Fibroblast of skin of right quadriceps (primary cell): ENCODE results near the gene TRAPPC14.

Experiments
- DNase-seq: peaks from one replicate; pipeline ENCODE4 v3.0.0-alpha.2; 2013

The TRAPPC14 gene

DNA sequence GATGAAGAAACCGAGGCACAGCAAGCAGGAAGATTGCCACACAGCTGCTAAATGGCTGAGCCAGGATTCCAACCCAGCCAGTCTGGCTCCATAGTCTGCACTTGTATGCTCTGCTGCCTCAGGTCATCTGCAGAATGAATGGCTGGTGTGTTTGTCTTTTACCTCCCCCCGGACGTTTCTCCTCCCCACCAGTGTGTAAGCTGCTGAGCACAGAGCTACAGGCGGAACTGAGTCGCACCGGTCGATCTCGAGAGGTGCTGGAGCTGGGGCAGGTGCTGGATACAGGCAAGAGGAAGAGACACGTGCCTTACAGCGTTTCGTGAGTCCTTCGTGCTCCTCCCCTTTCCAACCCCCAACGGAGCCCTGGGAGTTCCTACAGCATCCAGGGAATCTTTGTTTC, 36.5 kb downstream of the TRAPPC14 start:
- DNase-seq, result no peak

GRCh38 chr7:100120733-100121036, 37.8 kb downstream of the TRAPPC14 start:
- no peak for DNase-seq

GRCh38 chr7:100119970-100120732, 38.4 kb downstream of the TRAPPC14 start:
- DNase-seq, result peak; percentile 65

GRCh38 chr7:100119072-100119969, 39.2 kb downstream of the TRAPPC14 start, which contains the start of the genes CNPY4 and TAF6:
TSS of gene CNPY4 (plus strand) at chr7:100119634. CDS start at chr7:100119745, 111 bp downstream.
TSS of gene TAF6 (minus strand) at chr7:100119358. CDS start at chr7:100114209, 5,149 bp downstream.
- DNase-seq, result peak; percentile 94

DNA sequence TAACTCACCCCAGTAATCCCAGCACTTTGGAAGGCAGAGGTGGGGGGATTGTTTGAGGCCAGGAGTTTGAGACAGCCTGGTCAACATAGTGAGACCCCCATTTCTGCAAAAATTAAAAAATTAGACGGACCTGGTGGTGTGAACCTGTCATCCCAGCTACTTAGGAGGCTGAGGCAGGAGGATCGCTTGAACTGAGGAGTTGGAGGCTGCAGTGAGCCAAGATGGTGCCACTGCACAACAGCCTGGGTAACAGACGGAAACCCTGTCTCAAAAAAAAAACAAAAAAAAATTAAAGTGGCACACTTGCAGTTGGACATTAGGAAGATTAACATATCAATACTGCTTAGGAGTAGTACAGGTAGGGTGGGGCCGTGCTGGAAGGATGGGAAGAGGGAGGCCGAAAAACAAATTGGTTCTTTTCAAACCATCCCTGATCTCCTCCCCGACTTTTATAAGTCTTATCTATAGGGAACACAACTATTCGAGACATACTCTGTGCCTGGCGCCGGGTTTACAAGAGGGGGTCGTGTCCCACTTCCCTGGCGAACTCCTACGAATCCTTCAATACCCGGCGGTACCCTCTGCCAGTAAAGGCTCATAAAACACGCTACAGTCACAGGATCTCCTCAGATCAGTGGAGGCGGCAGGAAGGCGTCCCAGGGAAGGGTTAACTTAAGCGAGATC, 40.0 kb downstream of the TRAPPC14 start:
- DNase-seq, result no peak

DNA sequence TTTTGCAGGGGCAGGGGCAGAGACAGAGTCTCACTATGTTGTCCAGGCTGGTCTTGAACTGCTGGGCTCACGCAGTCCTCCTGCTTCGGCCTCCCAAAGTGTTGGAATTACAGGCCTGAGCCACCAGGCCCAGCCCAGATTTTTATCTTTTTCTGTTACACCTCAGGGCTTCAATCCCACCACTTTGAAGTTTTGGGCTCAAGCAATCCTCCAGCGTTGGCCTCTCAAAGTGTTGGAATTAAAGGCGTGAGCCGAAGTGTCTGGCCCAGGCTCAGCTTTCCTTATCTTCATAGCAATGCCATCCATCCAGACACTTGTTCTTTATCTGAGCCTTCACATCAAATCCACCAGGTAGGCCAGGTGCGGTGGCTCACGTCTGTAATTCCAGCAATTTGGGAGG, 43.5 kb downstream of the TRAPPC14 start:
- DNase-seq, result no peak

- DNase-seq, result no peak
These were observed 46.6 kb downstream of the TRAPPC14 start for GRCh38 chr7:100111914-100112313.

DNA sequence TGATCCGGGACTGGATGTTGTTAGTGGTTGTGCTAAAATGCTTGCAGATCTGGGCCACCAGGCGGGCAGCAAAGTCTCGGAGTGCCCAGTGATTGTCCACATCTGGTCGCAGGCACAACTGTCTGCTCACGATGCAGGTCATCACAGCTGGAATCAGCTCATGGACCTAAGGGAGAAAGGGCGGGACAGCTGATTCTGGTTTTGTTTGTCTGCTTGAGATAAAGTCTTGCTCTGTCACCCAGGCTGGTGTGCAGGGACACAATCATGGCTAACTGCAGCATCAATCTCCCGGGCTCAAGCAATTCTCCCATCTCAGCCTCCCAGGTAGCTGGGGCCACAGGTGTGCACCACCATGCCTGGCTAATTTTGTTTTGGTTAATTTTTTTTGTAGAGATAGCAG, 47.4 kb downstream of the TRAPPC14 start:
- DNase-seq, result no peak

DNA sequence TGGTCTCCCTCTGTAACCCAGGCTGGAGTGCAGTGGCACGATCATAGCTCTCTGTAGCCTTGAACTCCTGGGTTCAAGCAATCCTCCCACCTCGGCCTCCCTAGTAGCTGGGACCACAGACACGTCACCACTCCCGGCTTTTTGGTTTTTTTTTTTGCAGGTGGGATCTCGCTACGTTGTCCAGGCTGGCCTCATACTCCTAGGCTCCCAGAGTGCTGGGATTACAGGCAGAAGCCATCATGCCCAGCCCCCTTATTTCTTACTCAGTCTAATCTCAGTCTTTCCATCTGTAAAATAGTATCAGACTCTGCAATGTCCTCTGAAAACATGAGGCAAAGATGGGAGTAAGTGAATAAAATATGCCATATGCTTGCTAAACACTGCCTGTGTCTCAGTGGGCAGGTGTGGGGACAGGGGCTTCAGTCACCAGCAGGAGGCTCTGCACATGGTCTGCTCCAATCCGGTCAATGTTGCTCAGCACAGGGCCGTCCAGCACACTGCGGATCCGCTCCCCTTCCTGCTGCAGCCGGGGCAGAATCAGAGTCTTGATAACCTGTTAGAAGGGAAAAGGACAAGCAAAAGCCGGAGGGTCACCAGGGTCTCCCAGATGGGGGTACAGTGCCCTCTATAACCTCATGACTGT, 48.9 kb downstream of the TRAPPC14 start:
- DNase-seq, result no peak

DNA sequence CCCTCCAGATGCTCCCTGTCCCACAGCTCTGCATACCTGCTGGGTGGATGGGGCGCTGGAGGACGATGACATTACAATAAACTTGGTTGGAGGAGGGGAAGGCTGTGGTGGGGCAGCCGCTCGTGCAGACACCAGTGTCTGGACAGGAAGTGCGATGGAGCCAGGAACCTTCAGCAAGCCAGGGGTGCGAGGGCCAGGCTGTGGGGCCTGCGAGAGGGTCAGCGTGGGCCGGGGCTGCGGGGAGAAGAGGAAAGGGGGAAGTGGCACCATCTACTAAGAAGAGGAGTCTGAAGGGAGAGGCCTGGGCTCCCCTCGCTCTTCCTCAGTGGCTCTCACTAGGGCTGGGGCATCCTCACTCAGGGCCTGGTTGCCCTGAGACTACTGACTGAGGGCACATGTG, 50.6 kb downstream of the TRAPPC14 start:
- no peak for DNase-seq

DNA sequence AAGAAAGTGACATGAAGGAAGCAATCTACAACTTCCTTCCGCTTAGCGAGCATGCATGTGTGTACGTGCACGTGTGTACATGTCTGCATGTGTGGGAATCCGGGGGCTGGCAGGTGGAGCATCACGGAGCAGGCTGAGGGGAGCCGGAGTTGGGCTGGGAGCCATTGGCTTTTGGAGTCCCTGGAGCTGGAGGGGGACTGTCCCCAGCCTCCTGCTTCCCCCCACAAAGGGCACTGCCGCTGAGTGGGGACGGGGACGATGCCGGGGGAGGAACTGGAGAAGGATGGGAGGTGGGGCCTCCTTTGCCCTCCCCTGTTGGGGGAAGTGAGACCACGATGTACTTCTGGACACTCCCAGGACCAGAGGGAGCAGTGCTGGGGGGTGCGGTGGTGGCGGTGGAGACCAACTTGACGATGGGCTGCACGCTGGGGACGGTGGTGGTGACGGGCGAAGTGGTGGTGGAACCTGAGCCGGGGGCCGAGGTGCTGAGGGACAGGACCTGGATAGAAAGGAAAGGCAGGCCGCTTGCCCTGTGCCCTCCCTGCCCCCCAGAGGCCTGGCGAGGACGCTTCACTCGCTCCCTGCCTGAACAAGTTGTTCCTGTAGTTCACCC, 51.3 kb downstream of the TRAPPC14 start:
- DNase-seq, result no peak

GRCh38 chr7:100106633-100107032, 51.9 kb downstream of the TRAPPC14 start:
- DNase-seq, result no peak

DNA sequence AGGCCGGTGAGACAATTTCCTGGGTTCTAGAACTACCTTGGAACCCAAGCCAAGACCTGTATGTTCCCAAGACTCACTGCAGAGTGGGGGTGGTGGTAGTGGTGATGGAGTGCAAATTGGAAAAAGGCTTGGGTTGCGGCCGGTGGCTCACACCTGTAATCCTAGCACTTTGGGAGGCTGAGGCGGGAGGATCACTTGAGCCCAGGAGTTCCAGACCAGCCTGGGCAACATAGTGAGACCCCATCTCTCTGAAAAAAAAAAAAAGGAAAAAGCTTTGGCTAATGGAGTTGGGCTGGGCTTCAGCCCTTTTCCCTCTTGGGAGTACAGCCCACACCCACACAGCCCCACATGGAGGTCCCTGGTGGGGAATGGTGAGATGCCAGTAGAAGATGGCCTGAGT, 53.0 kb downstream of the TRAPPC14 start:
- no peak for DNase-seq
